Epithelial cell of esophagus (primary cell): ENCODE measurements around the gene HOMEZ.
"Not testable (repeated sequence)": the region's sequence is repeated elsewhere in the genome, so short reads cannot be mapped to it uniquely, and the experiment has no call there.

Source experiments
- DNase-seq: peaks from one replicate; pipeline ENCODE4 v3.0.0; 2010; ENCODE audit warnings: low read depth
- H3K4me3 ChIP-seq: 2 replicates; pipeline ENCODE4 v1.5.1; 2011; ENCODE audit warnings: mild to moderate bottlenecking, low read length, control low read depth
- CTCF ChIP-seq: IDR thresholded peaks from 2 replicates; pipeline ENCODE4 v1.5.1; 2011; ENCODE audit warnings: low read depth, mild to moderate bottlenecking, low read length, control low read depth, inconsistent platforms; ENCODE audit not compliant: insufficient read depth; ENCODE audit errors: missing control alignments

The HOMEZ gene

GRCh38 chr14:23243066-23243465 lies 42.9 kb downstream of the HOMEZ start:
- H3K4me3 ChIP-seq: no peak overlapping the region
- TF ChIP-seq CTCF: no peak
- no peak for DNase-seq

GRCh38 chr14:23242076-23242475 lies 43.9 kb downstream of the HOMEZ start:
- no peak for DNase-seq
- H3K4me3 ChIP-seq: no peak overlapping the region
- no peak for TF ChIP-seq CTCF

GRCh38 chr14:23241061-23241715 lies 44.7 kb downstream of the HOMEZ start:
- not testable (repeated sequence) for DNase-seq, H3K4me3 ChIP-seq

GRCh38 chr14:23240661-23241060 lies 45.3 kb downstream of the HOMEZ start:
- no peak for DNase-seq
- H3K4me3 ChIP-seq: no peak overlapping the region
- TF ChIP-seq CTCF: no peak

GRCh38 chr14:23237772-23238594 lies 47.9 kb downstream of the HOMEZ start, which contains the start of gene RNF212B:
Gene RNF212B, plus strand, starts transcription at chr14:23237936. Its CDS starts 2,410 bp downstream, at chr14:23240346.
- H3K4me3 ChIP-seq: peak within 1 kb of the TSS; percentile 33
- no peak for TF ChIP-seq CTCF
- peak; percentile 87 for DNase-seq

- H3K4me3 ChIP-seq, DNase-seq: not testable (repeated sequence)
Observed at GRCh38 chr14:23232241-23232808, 53.6 kb downstream of the HOMEZ start.

- no peak for TF ChIP-seq CTCF
- DNase-seq: no peak
- H3K4me3 ChIP-seq: no peak overlapping the region
Observed at GRCh38 chr14:23228812-23229211, 57.1 kb downstream of the HOMEZ start.
